Amniotic epithelial cell (primary cell): ENCODE data around the gene BMERB1.
"Not testable (repeated sequence)": the region's sequence is repeated elsewhere in the genome, so short reads cannot be mapped to it uniquely, and the experiment has no call there.

Experiments used
- DNase-seq: peaks from one replicate; pipeline ENCODE4 v3.0.0-alpha.2; 2010; ENCODE audit warnings: low read depth

Gene BMERB1

DNA sequence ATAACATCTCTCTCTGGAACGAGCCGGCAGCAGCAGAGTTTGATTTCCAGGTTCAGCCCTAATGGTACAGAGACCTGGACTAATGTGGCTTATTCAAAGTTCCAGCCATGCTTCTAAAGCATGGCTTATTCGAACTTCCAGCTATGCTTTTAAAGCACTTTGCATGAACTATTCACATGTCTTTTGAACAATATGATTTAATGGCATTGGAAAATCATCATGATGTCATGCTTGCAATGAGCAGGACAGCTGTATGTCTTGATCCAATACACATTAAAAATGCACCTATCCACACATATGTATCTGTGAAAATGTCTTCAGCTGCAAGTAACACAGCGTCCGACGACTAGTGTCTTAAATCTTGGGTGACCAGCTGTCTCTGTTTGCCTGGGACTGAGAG, 122.9 kb downstream of the BMERB1 start:
- DNase-seq, result no peak

DNA sequence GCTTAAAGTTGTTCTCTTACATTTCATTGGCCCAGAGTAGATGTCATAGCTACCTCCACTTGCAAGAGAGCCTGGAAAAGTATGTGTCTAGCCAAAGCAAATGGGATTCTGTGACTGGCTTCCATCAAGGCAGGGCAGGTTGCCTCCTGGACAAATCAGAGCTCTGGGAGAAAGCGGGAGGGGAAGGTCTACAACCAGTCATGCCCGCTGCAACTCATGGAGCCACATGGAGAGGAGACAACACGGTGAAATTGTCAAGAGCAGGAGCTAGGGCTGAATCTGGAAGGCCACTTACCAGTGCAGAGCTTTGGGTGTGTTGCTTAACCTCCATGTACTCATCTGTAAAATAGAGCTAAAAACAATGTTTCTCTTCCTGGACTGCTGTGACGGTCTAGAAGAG, 124.8 kb downstream of the BMERB1 start:
- DNase-seq, result no peak

DNA sequence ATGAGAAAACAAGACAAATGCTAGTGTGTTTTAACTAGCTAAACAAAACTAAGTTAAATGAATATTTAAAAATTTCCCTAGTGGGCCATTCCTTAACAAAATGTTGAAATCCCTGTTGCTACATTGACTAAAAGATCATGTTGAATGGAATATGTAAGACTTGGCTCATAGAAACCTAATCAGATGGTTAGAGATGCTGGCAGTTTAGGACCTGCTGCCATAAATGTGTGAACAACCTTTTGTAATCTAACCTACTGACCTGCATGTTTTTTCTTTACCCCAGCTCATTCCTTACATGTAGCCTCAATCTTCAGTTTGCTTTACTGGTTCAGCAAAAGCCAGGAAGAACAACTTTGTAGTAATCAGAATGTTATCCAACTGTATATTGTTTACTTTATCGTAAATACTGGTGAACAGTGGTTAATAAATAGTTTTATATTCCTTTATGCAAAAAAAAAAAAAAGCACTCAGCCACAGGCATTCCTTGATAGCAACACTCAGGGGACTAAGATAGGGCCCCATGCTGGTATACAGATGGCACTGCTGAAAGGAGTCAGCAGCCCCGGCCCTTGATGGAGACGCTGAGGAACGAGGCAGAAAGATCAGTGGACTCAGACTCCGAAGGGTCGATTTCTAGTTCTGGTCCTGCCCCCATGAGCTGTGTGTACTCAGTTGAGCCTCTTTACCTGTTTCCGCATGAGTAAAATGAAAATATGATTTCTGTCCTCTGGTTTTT, 130.4 kb downstream of the BMERB1 start:
- no peak for DNase-seq

DNA sequence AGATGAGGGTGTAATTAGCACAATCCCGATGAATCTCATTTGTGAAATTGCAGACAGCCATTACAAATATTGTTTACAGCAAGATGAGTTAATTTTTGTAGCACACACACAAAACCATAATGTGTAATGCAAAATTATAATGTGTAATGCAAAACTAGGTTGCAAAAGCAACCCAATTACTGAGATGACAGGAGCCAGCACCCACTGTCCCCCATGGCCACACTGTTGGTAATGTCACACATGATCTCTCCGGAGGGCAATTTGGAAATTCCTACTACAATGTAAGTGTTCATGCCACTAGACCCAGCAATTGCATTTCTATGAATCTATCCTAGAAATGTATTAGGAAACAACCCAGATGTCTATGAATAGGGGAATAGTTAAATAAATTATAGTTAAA, 131.7 kb downstream of the BMERB1 start:
- DNase-seq, result no peak

DNA sequence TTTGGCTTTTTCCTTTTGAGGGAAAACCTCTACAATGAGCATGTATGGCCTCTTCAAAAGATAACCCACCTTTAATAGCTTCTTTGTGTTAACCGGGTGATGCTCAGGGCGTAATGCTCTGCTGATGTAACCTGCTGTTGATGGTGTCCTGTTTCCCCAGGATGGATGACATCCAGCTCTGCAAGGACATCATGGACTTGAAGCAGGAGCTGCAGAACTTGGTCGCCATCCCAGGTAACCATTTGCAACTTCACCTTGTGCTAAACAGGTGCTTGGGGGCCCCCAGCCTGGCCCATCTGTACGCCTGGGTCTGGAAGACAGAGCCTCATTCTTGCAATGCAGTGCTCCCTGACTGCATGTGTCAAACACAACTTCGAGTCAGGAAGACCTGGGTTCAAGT, 133.4 kb downstream of the BMERB1 start:
- no peak for DNase-seq

DNA sequence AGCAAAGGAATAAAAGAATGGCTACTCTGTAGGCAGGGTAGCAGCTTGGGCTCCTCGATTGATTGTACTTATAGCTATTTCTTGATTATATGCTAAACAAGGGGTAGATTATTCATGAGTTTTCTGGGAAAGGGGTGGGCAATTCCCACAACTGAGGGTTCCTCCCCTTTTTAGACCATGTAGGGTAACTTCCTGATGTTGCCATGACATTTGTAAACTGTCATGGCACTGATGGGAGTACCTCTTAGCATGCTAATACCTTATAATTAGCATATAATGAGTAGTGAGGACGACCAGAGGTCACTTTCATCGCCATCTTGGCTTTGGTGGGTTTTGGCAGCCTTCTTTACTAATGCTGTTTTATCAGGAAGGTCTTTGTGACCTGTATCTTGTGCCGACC, 136.3 kb downstream of the BMERB1 start:
- not testable (repeated sequence) for DNase-seq

DNA sequence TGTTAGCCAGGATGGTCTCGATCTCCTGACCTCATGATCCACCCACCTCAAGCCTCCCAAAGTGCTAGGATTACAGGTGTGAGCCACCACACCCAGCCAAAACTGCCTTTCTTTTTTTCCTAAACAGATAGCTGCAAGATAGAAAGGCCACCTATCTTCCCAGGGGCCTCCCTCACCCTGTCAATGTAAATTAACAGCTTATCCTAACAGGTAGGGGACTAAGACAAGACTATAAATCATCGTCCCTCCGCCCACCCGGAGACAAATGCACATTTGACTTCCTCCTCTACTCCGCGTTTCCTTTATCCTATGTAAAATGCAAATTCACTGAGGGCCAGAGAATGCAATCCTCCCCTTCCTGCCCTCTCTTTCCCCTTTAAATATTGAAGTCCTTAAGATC, 137.2 kb downstream of the BMERB1 start:
- no peak for DNase-seq

DNA sequence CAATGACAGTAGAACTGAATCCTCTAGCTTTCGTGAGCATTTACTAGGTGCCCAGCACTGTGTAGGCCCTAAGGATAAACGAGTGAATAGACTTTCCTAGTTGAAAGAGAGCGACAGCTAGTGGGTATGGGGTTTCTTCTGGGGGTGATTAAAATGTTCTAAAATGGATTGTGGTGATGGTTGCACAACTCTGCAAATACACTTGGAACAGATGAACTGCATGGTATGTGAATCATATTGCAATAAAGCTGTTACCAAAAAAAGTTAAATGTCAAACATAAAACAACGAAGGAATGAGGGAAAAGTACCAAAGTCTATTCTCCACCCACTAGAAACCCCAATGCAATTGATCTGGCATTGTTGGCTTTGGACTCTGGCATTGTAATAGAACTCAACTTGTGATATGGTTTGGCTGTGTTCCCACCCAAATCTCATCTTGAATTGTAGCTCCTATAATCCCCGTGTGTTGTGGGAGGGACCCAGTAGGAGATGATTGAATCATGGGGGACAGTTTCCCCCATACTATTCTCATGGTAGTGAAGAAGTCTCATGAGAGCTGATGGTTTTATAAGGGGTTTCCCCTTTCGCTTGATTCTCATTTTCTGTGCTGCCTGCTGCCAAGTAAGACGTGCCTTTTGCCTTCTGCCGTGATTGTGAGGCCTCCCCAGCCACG, 138.1 kb downstream of the BMERB1 start:
- peak; percentile 83 for DNase-seq

DNA sequence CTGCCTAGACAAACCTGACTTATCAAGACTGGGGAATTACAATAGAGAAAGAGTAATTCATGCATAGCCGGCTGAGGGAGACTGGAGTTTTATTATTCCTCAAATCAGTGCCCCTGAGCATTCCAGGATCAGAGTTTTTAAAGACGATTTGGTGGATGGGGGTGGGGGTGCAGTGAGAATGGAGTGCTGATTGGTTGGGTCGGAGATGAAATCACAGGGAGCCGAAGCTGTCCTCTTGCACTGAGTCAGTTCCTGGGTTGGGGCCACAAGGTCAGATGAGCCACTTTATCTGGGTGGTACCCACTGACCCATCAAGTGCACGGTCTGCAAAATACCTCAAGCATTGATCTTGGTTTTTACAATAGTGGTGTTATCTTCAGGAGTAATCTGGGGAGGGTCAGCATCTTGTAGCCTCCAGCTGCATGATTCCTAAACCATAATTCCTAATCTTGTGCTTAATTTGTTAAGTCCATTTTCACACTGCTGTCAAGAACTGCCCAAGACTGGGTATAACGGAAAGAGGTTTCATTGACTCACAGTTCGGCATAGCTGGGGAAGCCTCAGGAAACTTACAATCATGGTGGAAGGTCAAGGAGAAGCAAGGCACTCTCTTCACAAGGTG, 139.0 kb downstream of the BMERB1 start:
- no peak for DNase-seq

DNA sequence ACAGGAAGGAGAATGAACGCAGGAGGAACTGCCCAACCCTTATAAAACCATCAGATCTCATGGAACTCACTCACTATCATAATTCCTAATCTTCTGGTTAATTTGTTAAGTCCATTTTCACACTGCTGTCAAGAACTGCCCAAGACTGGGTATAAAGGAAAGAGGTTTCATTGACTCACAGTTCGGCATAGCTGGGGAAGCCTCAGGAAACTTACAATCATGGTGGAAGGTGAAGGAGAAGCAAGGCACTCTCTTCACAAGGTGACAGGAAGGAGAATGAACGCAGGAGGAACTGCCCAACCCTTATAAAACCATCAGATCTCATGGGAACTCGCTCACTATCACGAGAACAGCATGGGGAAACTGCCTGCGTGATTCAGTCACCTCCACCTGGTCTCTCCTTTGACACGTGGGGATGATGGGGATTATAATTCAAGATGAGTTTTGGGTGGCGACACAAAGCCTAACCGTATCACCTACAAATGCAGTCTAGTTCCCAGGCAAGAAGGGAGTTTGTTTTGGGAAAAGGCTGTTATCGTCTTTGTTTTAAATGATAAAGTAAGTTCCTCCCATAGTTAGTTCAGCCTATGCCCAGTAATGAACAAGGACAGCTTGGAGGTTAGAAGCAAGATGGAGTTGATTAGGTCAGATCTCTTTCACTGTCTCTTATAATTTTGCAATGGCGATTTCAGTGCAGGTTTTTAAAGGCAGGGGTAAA, 139.7 kb downstream of the BMERB1 start:
- not testable (repeated sequence) for DNase-seq

DNA sequence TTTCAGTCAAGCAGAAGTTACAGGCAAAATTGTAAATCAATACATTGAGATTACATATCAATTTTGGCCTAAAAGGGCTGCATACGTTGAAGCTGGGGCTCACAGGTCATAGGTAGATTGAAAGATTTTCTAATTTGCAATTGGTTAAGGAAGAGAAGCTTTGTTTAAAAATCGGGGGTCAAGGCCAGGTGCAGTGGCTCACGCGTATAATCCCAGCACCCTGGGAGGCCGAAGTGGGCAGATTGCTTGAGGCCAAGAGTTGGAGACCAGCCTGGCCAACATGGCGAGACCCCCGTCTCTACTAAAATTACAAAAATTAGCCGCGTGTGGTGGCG, 140.2 kb downstream of the BMERB1 start:
- no peak for DNase-seq

DNA sequence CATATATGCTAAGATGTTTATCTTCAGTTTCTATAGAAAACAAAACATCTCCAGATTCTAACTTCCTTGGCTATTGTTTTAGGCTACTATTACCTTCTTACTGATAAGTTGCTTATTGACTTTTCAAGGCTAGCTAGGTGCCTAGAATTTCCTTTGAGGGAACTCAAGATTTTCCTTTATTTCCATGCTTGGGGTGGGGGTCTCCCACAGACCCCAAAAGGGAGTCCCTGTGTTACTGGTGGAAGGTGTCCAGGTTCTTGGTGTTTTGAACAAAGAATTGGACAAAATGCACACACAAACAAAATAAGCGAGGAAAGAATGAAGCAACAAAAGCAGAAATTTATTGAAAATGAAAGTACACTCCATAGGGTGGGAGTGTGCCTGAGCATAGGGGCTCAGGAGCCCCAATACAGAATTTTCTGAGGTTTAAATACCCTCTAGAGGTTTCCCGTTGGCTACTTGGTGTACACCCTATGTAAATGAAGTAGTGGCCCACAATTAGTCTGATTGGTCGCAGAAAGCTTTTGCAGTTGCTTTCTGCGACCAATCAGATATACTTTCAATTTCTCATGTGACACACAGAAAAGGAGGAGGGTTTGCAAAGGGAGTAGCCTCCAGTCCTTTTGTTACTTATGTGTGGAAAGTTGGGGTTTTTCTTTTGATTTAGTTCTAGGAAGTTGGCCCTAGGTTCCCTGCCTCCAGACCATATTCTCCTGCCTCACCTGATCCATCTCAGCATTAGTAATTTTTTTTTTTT, 141.1 kb downstream of the BMERB1 start:
- no peak for DNase-seq

DNA sequence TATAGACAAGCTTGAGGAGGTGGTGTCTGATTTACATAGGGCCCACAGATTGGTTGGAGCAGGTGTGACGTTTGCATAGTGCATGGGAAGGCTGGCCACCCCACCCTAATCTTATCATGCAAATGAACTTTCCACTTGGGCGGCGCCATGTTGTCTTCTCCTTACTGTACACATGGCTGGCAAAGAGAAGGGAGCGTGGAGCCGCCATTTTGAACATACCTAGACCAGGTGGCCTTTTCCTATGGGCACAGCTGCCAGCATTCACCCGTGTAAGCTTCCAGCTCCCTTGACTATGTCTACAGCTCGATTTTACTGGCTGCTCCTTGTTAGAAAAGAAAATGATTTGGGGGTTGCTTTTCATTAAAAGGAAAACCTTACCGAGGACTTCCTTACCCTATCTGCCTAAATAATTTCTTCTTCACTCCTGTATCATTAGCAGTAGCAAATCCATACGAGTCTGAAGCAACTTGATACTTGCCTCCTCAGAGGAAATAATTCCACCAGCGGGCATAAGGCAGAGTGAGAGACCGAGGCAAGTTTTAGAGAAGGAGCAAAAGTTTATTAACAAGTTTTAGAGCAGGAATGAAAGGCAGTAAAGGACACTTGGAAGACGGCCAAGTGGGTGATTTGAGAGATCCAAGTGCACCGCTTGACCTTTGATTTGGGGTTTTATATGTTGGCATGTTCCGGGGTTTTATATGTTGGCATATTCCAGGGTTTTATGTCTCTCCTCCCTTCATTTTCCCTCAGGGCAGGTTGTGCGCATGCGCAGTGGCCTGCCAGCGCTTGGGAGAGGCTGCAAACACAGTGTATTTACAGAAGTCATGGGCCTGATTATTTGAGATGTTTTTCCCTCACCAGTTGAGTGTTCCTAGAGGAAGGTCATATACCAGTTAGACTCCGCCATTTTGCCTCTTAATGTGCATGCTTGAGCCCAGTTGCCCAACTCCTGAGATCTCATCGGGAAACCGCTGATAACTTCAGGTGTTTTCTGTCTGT, 142.9 kb downstream of the BMERB1 start:
- no peak for DNase-seq

DNA sequence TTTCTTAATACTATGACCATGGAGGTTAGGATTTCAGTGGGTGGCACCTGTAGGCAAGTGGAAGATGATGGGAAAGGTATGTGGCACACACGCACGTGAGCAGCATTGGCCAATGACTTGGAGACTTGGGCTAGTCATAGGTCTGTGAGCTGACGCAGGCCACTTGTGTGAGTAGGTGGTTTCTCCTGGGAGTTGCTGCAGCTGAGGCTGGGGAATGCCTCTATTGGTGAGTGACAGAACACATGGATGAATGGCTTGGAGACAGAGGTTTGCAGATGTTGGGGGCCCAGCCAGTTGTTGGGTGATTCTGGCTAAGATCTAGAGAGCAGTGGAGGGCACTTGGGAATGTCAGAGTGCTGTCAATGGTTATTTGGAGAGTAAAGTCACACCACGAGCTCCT, 144.4 kb downstream of the BMERB1 start:
- no peak for DNase-seq

DNA sequence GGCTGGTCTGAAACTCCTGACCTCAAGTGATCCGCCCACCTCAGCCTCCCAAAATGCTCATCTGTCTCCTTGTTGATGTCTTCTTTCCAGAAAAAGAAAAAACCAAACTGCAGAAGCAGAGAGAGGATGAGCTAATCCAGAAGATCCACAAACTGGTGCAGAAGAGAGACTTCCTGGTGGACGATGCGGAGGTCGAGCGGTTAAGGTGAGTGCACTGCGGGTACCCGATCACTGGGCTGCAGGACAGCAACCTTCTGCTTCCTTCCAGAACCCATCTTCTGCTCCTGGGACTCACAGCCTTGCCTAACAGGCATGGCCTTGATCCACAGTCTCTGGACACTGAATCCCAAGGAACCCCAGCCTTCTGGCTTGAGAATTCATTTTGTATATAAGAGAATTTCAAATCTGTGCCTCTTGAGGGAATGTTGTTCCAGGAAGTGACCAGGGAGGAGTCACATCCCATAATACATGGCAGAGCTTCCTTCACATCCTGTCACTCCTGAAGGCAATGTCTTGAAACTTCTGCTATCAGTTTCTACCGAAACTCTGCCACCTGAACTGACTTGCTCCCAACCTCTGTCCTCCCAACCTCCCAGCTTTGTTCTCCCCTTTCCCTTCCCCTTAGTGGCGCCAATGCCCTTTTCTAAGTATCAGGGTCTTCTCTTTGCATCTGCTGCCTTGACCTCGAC, 146.9 kb downstream of the BMERB1 start:
- no peak for DNase-seq

DNA sequence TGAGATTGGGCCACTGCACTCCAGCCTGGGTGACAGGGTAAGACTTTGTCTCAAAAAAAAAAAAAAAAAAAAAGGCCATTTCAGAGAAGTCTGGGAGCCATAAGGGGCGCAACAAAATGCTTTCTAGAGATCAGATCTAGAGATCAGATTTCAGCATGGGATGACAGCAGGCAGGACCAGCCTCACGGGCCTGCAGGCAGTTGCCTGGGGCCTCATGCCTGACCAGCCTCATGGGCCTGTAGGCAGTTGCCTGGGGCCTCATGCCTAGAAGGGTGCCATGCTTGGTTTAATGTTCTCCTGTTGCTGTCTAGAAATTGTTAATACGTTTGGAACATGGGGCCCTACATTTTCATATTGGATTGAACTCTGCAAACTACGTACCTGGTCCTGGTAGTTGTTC, 149.1 kb downstream of the BMERB1 start:
- DNase-seq, result no peak

DNA sequence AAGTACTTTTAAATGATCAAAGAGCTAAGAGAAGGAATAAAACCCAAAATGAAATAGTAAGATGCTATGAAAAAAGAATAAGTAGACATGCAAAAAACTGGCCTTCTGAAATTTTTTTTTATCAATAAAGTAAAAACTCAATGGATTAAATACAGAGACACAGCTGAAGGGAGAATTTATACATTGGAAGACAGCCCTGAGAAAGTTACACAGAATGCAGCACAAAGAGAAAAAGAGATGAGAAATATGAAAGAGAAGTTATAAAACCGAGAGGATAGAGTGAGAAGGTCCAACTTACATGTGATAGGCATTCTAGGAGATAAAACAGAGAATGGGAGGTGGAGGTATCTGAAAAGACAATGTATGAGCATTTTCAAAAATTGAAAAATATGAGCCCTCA, 151.6 kb downstream of the BMERB1 start:
- DNase-seq, result no peak

DNA sequence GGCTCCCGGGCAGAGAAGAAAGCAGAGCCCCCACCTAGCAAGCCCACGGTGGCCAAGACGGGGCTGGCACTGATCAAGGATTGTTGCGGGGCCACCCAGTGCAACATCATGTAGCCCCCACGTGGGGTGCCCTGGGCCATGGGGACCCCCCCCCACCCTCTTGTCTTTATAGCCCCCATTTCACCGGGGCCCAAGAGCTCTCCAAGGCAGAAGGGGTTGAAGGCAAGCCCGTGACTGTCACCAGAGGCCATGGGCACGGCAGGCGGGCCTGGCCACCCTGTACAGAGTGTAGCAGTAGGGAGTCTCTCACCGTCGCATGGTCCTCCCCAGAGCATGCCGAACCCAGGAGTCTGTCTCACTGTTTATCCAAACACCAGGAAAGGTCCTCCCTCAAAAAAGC, 152.3 kb downstream of the BMERB1 start:
- DNase-seq, result no peak

DNA sequence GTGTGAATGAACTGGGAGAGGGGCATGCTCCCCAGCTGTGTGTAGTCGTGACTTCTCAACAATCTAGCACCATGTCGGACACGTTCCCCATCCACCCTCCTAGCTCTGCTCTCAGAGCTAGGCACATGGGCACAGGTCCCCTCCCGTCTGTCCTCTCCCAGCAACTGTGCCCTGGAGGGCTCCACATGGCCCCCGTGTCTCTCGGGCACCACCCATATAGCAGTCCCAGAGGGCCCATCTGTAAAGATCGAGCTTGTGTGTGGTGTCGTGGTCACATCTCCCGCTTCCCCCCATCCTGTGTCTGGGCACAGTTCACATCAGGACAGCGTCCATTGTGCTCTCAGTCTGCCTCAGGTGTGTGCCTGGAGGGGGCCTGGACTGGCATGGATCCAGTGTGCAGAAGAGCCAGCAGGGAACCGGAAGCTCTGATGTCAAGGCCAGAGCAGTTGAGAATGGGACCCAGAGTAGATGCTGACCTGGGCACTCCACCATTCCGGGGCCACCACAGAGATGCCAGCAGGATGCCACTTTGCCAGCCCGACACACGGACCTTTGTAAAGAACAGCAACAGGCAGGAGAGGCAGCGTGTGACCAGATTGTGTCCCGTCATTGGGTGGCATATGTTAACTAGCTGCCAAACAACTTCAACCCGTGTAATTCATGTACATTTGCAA, 152.9 kb downstream of the BMERB1 start:
- no peak for DNase-seq

DNA sequence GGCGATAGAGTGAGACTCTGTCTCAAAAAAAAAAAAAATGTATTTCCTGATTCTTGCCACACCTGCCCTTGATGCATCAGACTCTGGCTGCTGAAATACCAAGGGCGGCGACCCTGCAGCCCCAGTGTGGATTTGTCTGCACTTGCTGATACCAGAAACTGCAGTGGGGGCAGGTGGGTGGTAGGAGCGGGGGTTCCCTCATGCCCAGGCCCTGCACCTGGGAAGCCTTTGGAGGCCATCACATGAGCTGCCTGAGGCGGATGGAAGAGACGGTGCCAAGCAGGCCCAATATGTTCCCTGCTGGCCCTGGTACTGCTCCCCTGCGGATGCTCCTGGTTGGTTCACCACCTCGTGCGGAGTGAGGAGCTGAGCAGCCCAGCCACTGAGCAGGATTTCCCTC, 157.9 kb downstream of the BMERB1 start:
- DNase-seq, result no peak
